Measurements from ENCODE around the gene CLEC16A. TPM values are rescaled to one million over a fixed set of nuclear protein-coding genes. Genes with fewer than 3 reads are reported as not detected.

CLEC16A gene
- total and polyA plus RNA-seq, 9 of the 15 experiments (the other 6 are each of a cell fraction or from before 2014, with no cell fraction given), result 1.00 to 22.3 (median 10.0) TPM

GRCh38 chr16:11133344-11133943, 189.1 kb downstream of the CLEC16A start (continued):
- TF ChIP-seq TFE3 (CRISPR knock-in tag; IDR thresholded peaks at IDR 0.05), result peak; percentile 99
- TF ChIP-seq ATF3 (IDR thresholded peaks at IDR 0.05), result peak; percentile 85
- 0 out of 2 replicates have a peak, but pooled peaks have one; percentile 73 for TF ChIP-seq ATF3 (CRISPR knock-in tag; conservative IDR thresholded peaks at IDR 0.05)
- TF ChIP-seq MYNN (IDR thresholded peaks at IDR 0.05), result peak; percentile 72; the same call in 1 of the 2 replicates
- TF ChIP-seq MYNN (CRISPR knock-in tag; IDR thresholded peaks at IDR 0.05), result no peak
- TF ChIP-seq ZNF639 (CRISPR knock-in tag; conservative IDR thresholded peaks at IDR 0.05 in 1 of 2, IDR thresholded peaks at IDR 0.05 in 1 of 2), result peak in 1 of 2 experiments; percentile 21; a peak in 1 of 4 replicates
- TF ChIP-seq FOXJ3 (CRISPR knock-in tag; IDR thresholded peaks at IDR 0.05), result no peak

Data from K562 (cell line).